ENCODE measurements around the gene RNF14.
"Not testable (repeated sequence)": the region's sequence is repeated elsewhere in the genome, so short reads cannot be mapped to it uniquely, and the experiment has no call there.

GRCh38 chr5:142037599-142037998, 68.7 kb downstream of the RNF14 start:
- TF ChIP-seq POLR2AphosphoS5, CTCF, POLR2A (IDR thresholded peaks at IDR 0.05): not testable (repeated sequence)
